SU-DHL-6 (cell line): Measurements from ENCODE around the gene CRNN.

Source experiments
- H2AFZ ChIP-seq: fragments of 200-600 bp; sonication (generic); 2 replicates; pipeline ENCODE4 v1.6.1; 2014; ENCODE audit warnings: low read depth, mild to moderate bottlenecking, moderate library complexity, mixed read lengths, antibody characterized with exemption, low read length; ENCODE audit not compliant: severe bottlenecking
- H3F3A ChIP-seq: fragments of 200-600 bp; shearing (Covaris generic); 2 replicates; pipeline ENCODE4 v1.6.0; 2016; ENCODE audit warnings: antibody characterized with exemption, mild to moderate bottlenecking; ENCODE audit not compliant: insufficient read depth
- H3K27ac ChIP-seq: fragments of 200-600 bp; sonication (generic); 2 replicates; pipeline ENCODE4 v1.5.1; 2016; ENCODE audit warnings: low read depth, mild to moderate bottlenecking, low read length, moderate library complexity, mixed read lengths
- H3K27me3 ChIP-seq: fragments of 200-600 bp; sonication (generic), shearing (Covaris generic); 2 replicates; pipeline ENCODE4 v1.6.0; 2014; ENCODE audit warnings: mild to moderate bottlenecking, low read length
- H3K36me3 ChIP-seq: fragments of 200-600 bp; sonication (generic); 2 replicates; pipeline ENCODE4 v1.6.1; 2014; ENCODE audit warnings: mild to moderate bottlenecking, low read length, mixed read lengths
- H3K4me2 ChIP-seq: fragments of 300-600, 200-600 bp; shearing (Covaris generic), sonication (generic); 2 replicates; pipeline ENCODE4 v1.6.0; 2014; ENCODE audit warnings: low read length, low read depth, mild to moderate bottlenecking; ENCODE audit not compliant: poor library complexity, severe bottlenecking
- H3K4me3 ChIP-seq: fragments of 200-600 bp; sonication (generic); 2 replicates; pipeline ENCODE4 v1.5.1; 2014; ENCODE audit warnings: antibody characterized with exemption, low read length, mild to moderate bottlenecking, mixed read lengths; ENCODE audit not compliant: insufficient read depth, poor library complexity, severe bottlenecking
- H3K79me2 ChIP-seq: fragments of 200-600 bp; sonication (generic); 2 replicates; pipeline ENCODE4 v1.6.1; 2014; ENCODE audit warnings: mild to moderate bottlenecking, low read length, moderate library complexity; ENCODE audit not compliant: insufficient read depth
- H3K9ac ChIP-seq: fragments of 200-600 bp; sonication (generic); 2 replicates; pipeline ENCODE4 v1.7.0; 2014; ENCODE audit warnings: mild to moderate bottlenecking, low read length
- H3K9me2 ChIP-seq: fragments of 200-600 bp; sonication (generic); replicated peaks from 2 replicates; pipeline ENCODE4 v1.6.1; 2014; ENCODE audit warnings: low read length; ENCODE audit not compliant: insufficient read depth
- H3K9me3 ChIP-seq: fragments of 200-600 bp; sonication (generic); 2 replicates; pipeline ENCODE4 v1.6.1; 2014; ENCODE audit warnings: low read length, mixed read lengths; ENCODE audit not compliant: insufficient read depth
- H4K20me1 ChIP-seq: fragments of 200-600 bp; sonication (generic); 2 replicates; pipeline ENCODE4 v1.6.1; 2014; ENCODE audit warnings: low read depth, mild to moderate bottlenecking, antibody characterized with exemption, low read length, moderate library complexity, mixed read lengths
- CTCF ChIP-seq: fragments of 200-600 bp; sonication (generic); IDR thresholded peaks from one replicate; pipeline ENCODE4 v1.5.1; 2017; ENCODE audit warnings: antibody characterized with exemption, mild to moderate bottlenecking, low read length, moderate library complexity; ENCODE audit not compliant: insufficient read depth, poor library complexity, severe bottlenecking
- EZH2phosphoT487 ChIP-seq: fragments of 200-600 bp; sonication (generic), shearing (Covaris generic); conservative IDR thresholded peaks from 2 replicates; pipeline ENCODE4 v1.6.1; 2018; ENCODE audit warnings: mild to moderate bottlenecking, antibody characterized with exemption, low read length, moderate library complexity, mixed read lengths

The CRNN gene

GRCh38 chr1:152380932-152381331 lies 33.1 kb downstream of the CRNN start:
- no peaks in the 10 kb centered on the region for H3K27me3 ChIP-seq

GRCh38 chr1:152374451-152374850 lies 39.6 kb downstream of the CRNN start:
- TF ChIP-seq EZH2phosphoT487 (no peak), CTCF (no peak)

More at GRCh38 chr1:152380932-152381331, 33.1 kb downstream of the CRNN start:
- Histone ChIP-seq H3K36me3 (no peaks in the 10 kb centered on the region), H2AFZ (no peak overlapping the region), H3K27ac (no peak overlapping the region), H3K4me2 (no peak overlapping the region), H3K4me3 (no peak overlapping the region), H3K79me2 (no peaks in the 10 kb centered on the region), H3F3A (no peaks in the 10 kb centered on the region), H3K9me2 (no peaks in the 10 kb centered on the region), H3K9me3 (no peaks in the 10 kb centered on the region), H3K9ac (no peak overlapping the region), H4K20me1 (no peaks in the 10 kb centered on the region)
- no peak for TF ChIP-seq EZH2phosphoT487
- no peak for TF ChIP-seq CTCF

GRCh38 chr1:152372672-152373071 lies 41.4 kb downstream of the CRNN start:
- Histone ChIP-seq H4K20me1 (no peaks in the 10 kb centered on the region), H3K79me2 (no peaks in the 10 kb centered on the region), H2AFZ (no peak overlapping the region), H3K36me3 (no peaks in the 10 kb centered on the region), H3K9me2 (no peaks in the 10 kb centered on the region), H3F3A (no peaks in the 10 kb centered on the region), H3K4me3 (no peak overlapping the region), H3K27ac (no peak overlapping the region), H3K9me3 (no peaks in the 10 kb centered on the region), H3K9ac (no peak overlapping the region), H3K4me2 (no peak overlapping the region), H3K27me3 (no peaks in the 10 kb centered on the region)
- TF ChIP-seq EZH2phosphoT487, result no peak
- TF ChIP-seq CTCF, result no peak

More at GRCh38 chr1:152374451-152374850, 39.6 kb downstream of the CRNN start:
- H3K9me2 ChIP-seq, result no peaks in the 10 kb centered on the region
- H3K27ac ChIP-seq, result no peak overlapping the region
- no peaks in the 10 kb centered on the region for H3K27me3 ChIP-seq
- no peaks in the 10 kb centered on the region for H3K9me3 ChIP-seq
- H3K4me2 ChIP-seq, result no peak overlapping the region
- no peaks in the 10 kb centered on the region for H3K36me3 ChIP-seq
- H3K4me3 ChIP-seq, result no peak overlapping the region
- no peak overlapping the region for H3K9ac ChIP-seq
- no peak overlapping the region for H2AFZ ChIP-seq
- H4K20me1 ChIP-seq, result no peaks in the 10 kb centered on the region
- H3K79me2 ChIP-seq, result no peaks in the 10 kb centered on the region
- H3F3A ChIP-seq, result no peaks in the 10 kb centered on the region

GRCh38 chr1:152367436-152367835 lies 46.6 kb downstream of the CRNN start:
- Histone ChIP-seq H3K27ac (no peak overlapping the region), H3K9ac (no peak overlapping the region), H3K27me3 (no peaks in the 10 kb centered on the region), H3K4me3 (no peak overlapping the region), H3K9me2 (no peaks in the 10 kb centered on the region), H3K9me3 (no peaks in the 10 kb centered on the region), H3K79me2 (no peaks in the 10 kb centered on the region), H3F3A (no peaks in the 10 kb centered on the region), H4K20me1 (no peaks in the 10 kb centered on the region), H3K4me2 (no peak overlapping the region), H2AFZ (no peak overlapping the region), H3K36me3 (no peaks in the 10 kb centered on the region)
- TF ChIP-seq EZH2phosphoT487 (no peak), CTCF (no peak)
